Activated CD8-positive, alpha-beta memory T cell treated with anti-CD3 and anti-CD28 coated beads for 48 hours (primary cell): Measurements from ENCODE around the gene TANC1.

Experiments used
- DNase-seq, 3 experiments: peaks; one replicate each; pipeline ENCODE4 v3.0.0-alpha.2; 2020; ENCODE audit warnings: low read depth in 2 of 3, low spot score in 2 of 3

Gene TANC1

GRCh38 chr2:159185401-159186130, 217.1 kb downstream of the TANC1 start:
- no peak for DNase-seq

GRCh38 chr2:159186462-159186861, 218.0 kb downstream of the TANC1 start:
- DNase-seq: no peak

DNA sequence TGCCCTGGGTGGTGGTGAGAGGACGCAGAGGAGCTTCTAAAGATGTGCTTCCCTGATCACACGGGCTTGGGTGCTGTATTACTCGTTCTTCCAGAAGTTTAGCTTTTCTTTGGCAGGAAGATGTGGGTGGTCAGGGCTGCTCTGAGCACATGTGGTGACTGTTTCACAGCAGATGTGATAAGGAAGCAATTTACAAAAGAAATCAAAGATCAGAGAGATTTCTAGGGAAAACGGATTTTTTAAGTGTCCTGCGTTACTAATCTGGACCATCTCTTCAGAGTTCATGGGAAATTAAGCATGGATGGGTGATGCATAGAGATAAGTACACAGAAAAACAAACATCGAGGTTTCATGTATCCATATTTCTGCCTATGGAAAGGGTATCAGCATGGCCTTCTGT, 218.7 kb downstream of the TANC1 start:
- no peak for DNase-seq

GRCh38 chr2:159188449-159188848, 220.0 kb downstream of the TANC1 start:
- DNase-seq: no peak

DNA sequence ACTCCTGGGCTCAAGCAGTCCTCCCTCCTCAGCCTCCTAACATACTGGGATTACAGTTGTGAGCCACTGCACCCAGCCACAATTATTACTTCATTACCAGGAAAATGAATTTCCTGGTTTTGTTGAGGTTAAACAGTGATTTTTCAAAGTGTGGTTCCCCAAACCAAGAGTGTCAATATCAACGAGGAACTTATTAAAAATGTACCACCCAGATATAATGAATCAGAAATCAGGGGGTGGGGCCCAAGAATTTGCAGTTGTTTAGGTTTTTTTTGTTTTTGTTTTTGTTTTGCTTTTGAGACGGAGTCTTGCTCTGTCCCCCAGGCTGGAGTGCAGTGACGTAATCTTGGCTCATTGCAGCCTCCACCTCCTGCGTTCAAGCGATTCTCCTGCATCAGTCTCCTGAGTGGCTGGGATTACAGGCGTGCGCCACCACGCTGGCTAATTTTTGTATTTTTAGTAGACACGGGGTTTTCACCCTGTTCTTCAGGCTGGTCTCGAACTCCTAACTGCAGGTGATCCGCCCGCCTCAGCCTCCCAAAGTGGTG, 224.0 kb downstream of the TANC1 start:
- no peak for DNase-seq

GRCh38 chr2:159193791-159194190, 225.4 kb downstream of the TANC1 start:
- DNase-seq: no peak

DNA sequence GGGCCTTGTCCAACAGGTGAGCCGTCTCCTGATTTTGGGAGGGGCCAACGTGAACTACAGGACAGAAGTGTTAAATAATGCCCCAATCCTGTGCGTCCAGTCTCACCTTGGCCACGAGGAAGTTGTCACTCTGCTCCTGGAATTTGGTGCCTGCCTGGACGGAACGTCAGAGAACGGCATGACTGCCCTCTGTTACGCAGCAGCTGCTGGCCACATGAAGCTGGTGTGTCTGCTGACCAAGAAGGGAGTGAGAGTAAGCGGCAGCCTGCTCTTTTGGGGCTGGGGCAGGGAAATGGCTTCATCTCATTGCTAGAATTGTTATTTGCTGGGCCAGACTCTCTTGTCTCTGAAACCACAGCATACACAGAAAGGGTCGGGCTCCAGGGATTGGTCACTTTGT, 225.8 kb downstream of the TANC1 start:
- DNase-seq: no peak

DNA sequence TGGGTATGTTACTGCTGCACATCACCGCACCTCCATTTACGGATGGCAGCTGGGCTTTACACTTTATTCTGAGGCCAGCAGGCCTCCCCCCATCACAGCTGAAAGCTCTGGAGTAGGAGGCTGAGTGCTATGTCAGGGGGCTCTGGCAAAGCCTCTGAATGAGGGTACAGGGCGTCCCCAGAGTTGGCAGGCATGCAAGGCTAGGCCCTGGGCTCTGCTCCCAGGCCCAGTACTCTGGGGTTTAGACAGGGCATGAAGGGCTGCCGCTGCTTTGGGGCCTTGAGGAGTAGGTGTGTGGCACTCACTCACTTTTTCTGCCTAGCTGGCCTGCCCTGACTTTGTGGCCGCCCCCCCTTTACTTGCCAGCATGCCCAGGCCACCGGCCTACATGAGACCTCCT, 227.3 kb downstream of the TANC1 start:
- DNase-seq: no peak

GRCh38 chr2:159196393-159196925, 228.0 kb downstream of the TANC1 start:
- DNase-seq: no peak

- DNase-seq: no peak
Measured at GRCh38 chr2:159199236-159199635, 230.8 kb downstream of the TANC1 start.

DNA sequence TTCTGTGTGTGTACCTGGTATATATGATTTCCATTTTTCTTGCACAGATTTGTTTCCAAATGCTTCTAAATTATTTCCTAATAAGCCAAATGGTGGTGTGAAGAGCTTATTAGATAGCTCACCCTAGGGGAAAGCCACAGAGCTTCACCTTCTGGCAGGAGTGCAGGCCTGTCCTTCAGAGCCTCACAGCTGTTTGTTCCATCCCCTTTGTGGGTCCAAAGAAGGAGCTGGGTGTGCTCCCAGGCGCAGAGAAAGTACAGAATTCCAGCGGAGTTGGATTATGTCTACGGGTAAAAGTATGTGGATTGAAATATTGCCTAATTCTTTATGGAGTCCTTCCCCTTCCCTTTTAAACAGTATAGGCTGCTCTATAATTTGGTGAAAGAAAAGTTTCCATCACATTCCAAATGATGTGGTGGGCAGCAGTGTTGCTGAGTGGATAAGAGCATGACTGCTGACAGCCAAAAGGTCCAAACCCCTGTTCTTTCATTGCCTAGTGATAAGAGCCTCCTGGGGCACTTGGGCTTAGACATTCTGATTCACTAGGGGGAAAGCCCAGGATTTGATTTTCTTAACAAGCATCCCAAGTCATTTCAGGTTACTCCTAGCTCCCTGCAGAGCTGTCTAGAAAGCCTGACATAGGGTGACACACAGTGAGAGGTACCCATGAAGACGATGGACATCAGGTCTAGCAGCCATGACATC, 231.5 kb downstream of the TANC1 start:
- DNase-seq: no peak

DNA sequence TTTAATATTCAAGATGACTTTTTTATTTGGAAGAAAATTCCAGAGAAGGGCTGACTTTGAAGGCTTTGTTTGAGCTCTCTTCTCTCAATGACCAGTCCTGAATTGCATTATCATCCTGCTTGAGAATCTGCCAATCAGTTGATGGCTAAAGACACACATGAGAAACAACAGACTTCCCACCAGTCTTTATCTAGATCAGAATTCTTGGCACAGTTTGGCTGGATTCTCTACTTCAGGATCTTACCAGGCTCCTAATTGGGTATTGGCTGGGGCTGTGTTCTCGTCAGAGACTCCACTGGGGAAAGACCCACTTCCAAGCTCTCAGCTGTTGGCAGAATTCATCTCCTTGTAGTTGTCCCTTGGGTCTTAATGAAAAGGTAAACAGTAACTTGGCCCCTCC, 232.1 kb downstream of the TANC1 start:
- DNase-seq: no peak

DNA sequence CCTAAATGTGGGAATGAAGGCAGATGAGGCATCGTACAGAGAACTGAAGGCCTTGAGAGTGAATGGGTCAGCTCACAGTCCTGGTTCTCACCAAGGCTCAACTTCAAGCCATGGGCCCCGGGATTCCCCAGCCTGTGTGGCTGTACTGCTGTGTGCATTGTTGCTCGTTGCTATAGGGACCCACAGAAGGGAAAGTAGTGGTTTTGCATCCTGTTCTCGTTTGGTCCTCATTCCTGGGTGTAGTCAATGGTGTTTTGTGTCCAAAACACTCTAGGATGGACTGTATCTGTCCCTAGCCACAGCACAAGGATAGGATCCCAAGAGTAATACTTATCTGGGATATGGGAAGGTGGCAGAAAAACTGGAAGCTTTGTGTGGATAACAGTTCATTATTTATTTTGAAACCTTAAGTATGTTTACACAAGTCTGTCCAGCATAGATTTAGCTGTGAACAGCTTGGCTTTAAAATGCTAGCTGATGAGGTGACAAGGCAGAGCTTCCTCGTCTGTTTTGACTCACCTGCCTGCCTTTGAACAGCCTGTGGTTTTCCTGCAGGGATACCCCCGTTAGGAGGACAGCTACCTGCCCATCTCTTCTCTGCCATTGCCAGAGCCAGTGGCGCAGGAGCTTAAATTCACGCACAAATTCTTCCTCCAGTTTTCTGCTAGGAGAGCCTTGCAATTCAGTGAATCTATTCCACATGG, 233.1 kb downstream of the TANC1 start:
- no peak for DNase-seq

GRCh38 chr2:159202568-159203071, 234.2 kb downstream of the TANC1 start:
- no peak for DNase-seq

- no peak for DNase-seq
Measured at GRCh38 chr2:159204381-159205144, 236.1 kb downstream of the TANC1 start.

DNA sequence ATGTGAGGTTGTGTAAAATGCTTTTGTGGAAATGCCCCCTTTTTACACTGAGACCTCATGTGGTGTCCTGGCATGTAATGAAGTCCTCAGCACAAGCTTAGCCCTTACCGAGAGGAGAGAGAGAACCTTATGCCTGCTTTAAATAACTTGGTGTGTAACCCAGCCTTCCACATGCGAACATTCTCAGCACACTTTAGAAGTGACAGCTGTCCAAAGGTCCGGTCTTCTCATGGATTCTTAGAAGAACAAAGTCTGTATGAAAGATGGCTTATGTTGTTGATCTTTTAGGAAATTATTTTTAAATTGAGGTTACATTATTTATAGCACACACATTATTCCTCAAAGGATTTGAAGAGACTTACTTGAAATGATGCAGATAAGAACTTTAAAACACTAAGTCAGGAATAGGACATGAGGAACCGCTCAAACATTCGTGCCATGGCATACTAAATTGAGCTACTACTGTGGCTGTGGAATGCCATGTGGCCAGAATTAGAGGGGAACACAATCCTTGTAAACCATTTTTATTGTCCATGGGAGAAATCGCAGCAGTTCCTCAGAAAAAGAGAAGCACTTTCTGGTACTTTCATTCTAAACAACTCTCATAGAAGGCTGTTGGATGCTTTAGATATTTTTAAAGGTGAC, 238.4 kb downstream of the TANC1 start:
- no peak for DNase-seq

DNA sequence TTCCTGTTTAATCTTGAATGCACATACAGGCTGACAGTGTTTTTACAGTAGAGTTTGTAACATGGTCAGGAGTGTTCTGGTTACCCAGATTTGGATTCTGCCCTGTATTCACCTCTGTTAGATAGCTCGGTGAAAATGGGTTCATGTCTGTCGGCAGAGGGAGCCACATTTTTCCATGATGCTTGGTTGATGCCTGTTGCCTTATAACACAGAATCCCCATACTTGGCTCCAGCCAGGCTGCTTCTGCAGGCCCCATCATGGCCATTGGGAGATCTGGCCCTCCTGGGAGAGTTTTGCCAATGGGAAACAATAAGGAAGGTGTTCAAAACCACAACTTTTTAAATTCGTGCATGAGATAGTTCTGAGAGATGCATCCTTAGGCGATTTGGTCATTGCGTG, 240.0 kb downstream of the TANC1 start:
- DNase-seq: no peak

GRCh38 chr2:159209341-159210306, 241.2 kb downstream of the TANC1 start:
- DNase-seq: no peak
